DOHH2 (cell line): ENCODE measurements around the gene WDTC1.

Experiments used
- H3F3A ChIP-seq: fragments of 200-600 bp; sonication (generic), shearing (Covaris generic); 2 replicates; pipeline ENCODE4 v1.6.0; 2016; ENCODE audit warnings: antibody characterized with exemption, mild to moderate bottlenecking; ENCODE audit not compliant: control insufficient read depth, insufficient read depth
- H3K27ac ChIP-seq: fragments of 200-600 bp; sonication (generic); 2 replicates; pipeline ENCODE4 v1.5.1; 2014; ENCODE audit warnings: low read depth, mild to moderate bottlenecking, low read length, moderate library complexity
- H3K27me3 ChIP-seq: fragments of 200-600 bp; sonication (generic); 2 replicates; pipeline ENCODE4 v1.6.1; 2014; ENCODE audit warnings: mild to moderate bottlenecking, low read length, mixed read lengths; ENCODE audit not compliant: control insufficient read depth
- H3K36me3 ChIP-seq: fragments of 200-600 bp; sonication (generic); 2 replicates; pipeline ENCODE4 v1.6.1; 2014; ENCODE audit warnings: mild to moderate bottlenecking, low read length, moderate library complexity, mixed read lengths; ENCODE audit not compliant: control insufficient read depth
- H3K4me1 ChIP-seq: fragments of 200-600 bp; sonication (generic); 2 replicates; pipeline ENCODE4 v1.6.1; 2014; ENCODE audit warnings: mild to moderate bottlenecking, low read length, mixed read lengths; ENCODE audit not compliant: control insufficient read depth
- H3K4me2 ChIP-seq: fragments of 200-600 bp; sonication (generic); 2 replicates; pipeline ENCODE4 v1.6.0; 2014; ENCODE audit warnings: mild to moderate bottlenecking, low read length, moderate library complexity
- H3K4me3 ChIP-seq: fragments of 200-600 bp; sonication (generic); 2 replicates; pipeline ENCODE4 v1.5.1; 2014; ENCODE audit warnings: mild to moderate bottlenecking, low read length, mixed read lengths
- H3K79me2 ChIP-seq: fragments of 200-600 bp; sonication (generic); 2 replicates; pipeline ENCODE4 v1.6.1; 2014; ENCODE audit warnings: mild to moderate bottlenecking, low read length, mixed read lengths; ENCODE audit not compliant: control insufficient read depth
- H3K9me2 ChIP-seq: fragments of 200-600 bp; sonication (generic); replicated peaks from 2 replicates; pipeline ENCODE4 v1.6.1; 2014; ENCODE audit warnings: mild to moderate bottlenecking, low read length, mixed read lengths; ENCODE audit not compliant: control insufficient read depth
- H3K9me3 ChIP-seq: fragments of 200-600 bp; sonication (generic); 2 replicates; pipeline ENCODE4 v1.6.1; 2014; ENCODE audit warnings: antibody characterized with exemption, low read length, mixed read lengths; ENCODE audit not compliant: control insufficient read depth, insufficient read depth
- H4K20me1 ChIP-seq: fragments of 200-600 bp; sonication (generic); 2 replicates; pipeline ENCODE4 v1.6.0; 2014; ENCODE audit warnings: low read depth, mild to moderate bottlenecking, antibody characterized with exemption, low read length, moderate library complexity; ENCODE audit not compliant: control insufficient read depth, insufficient read depth
- CTCF ChIP-seq: fragments of 200-600 bp; sonication (generic); IDR thresholded peaks from one replicate; pipeline ENCODE4 v1.5.1; 2014; ENCODE audit warnings: antibody characterized with exemption, mild to moderate bottlenecking, low read depth, low read length; ENCODE audit not compliant: poor library complexity, severe bottlenecking
- EZH2phosphoT487 ChIP-seq: fragments of 200-600 bp; sonication (generic); IDR thresholded peaks from 2 replicates; pipeline ENCODE4 v1.6.1; 2017; ENCODE audit warnings: borderline replicate concordance, mild to moderate bottlenecking, antibody characterized with exemption, low read length, moderate library complexity, mixed read lengths

Gene WDTC1

GRCh38 chr1:27303509-27303908 is 69.1 kb downstream of the WDTC1 start:
- TF ChIP-seq EZH2phosphoT487 (no peak), CTCF (no peak)
- Histone ChIP-seq H3K9me2 (no peaks in the 10 kb centered on the region), H3F3A (no peaks in the 10 kb centered on the region), H4K20me1 (no peaks in the 10 kb centered on the region), H3K9me3 (no peaks in the 10 kb centered on the region), H3K27me3 (no peaks in the 10 kb centered on the region), H3K4me2 (no peak overlapping the region), H3K27ac (no peak overlapping the region), H3K36me3 (peaks cover 5% of the 10 kb centered on the region; the same call in 1 of the 2 replicates), H3K79me2 (no peaks in the 10 kb centered on the region), H3K4me1 (peaks cover 15% of the 10 kb centered on the region), H3K4me3 (no peak overlapping the region)

GRCh38 chr1:27306071-27306470 is 71.6 kb downstream of the WDTC1 start:
- Histone ChIP-seq H3K27me3 (no peaks in the 10 kb centered on the region), H3F3A (no peaks in the 10 kb centered on the region), H3K4me3 (no peak overlapping the region), H3K4me2 (no peak overlapping the region), H4K20me1 (no peaks in the 10 kb centered on the region), H3K9me2 (no peaks in the 10 kb centered on the region), H3K4me1 (peaks cover 4% of the 10 kb centered on the region), H3K27ac (no peak overlapping the region), H3K9me3 (no peaks in the 10 kb centered on the region), H3K36me3 (peaks cover 5% of the 10 kb centered on the region; the same call in 1 of the 2 replicates), H3K79me2 (no peaks in the 10 kb centered on the region)
- no peak for TF ChIP-seq EZH2phosphoT487
- no peak for TF ChIP-seq CTCF

GRCh38 chr1:27306892-27307761 is 72.7 kb downstream of the WDTC1 start:
- Histone ChIP-seq H4K20me1 (no peaks in the 10 kb centered on the region), H3K4me2 (no peak overlapping the region), H3K4me1 (peaks cover 4% of the 10 kb centered on the region), H3K4me3 (no peak overlapping the region), H3F3A (0 out of 2 replicates have a peak, but pooled peaks cover 2% of the 10 kb centered on the region), H3K27me3 (no peaks in the 10 kb centered on the region), H3K9me2 (no peaks in the 10 kb centered on the region), H3K36me3 (no peaks in the 10 kb centered on the region), H3K9me3 (no peaks in the 10 kb centered on the region), H3K79me2 (no peaks in the 10 kb centered on the region), H3K27ac (no peak overlapping the region)
- TF ChIP-seq CTCF, result no peak
- TF ChIP-seq EZH2phosphoT487, result no peak
